PC-3 (cell line): Measurements from ENCODE around the gene TNNC1. TPM values are rescaled to one million over a fixed set of nuclear protein-coding genes. Genes with fewer than 3 reads are reported as not detected.

ENCODE experiments used
- ATAC-seq: fragments of 200-7000 bp; cut with Tn5 transposase; 2 replicates; pipeline ENCODE4 v1.9.1; 2020; ENCODE audit warnings: mild to moderate bottlenecking, moderate library complexity
- BruUV-seq: library from RNA; stranded (reverse); fragments of 400-500 nt; replicated peaks from 2 replicates; lab custom pipeline; 2021; lab: Mats Ljungman, UMichigan
- CTCF ChIA-PET: fragments of 300-600 bp; sonication (Branson Sonifier 250); formaldehyde crosslinking; loops from one replicate; lab custom pipeline; 2022; ENCODE audit warnings: antibody characterized with exemption; lab: Charles Lee
- POLR2A ChIA-PET: fragments of 300-600 bp; sonication (Branson Sonifier 250); formaldehyde crosslinking; loops from one replicate; lab custom pipeline; 2022; ENCODE audit warnings: antibody characterized with exemption; ENCODE audit not compliant: unreplicated experiment; lab: Charles Lee
- DNase-seq: peaks from one replicate; pipeline ENCODE4 v3.0.0-alpha.2; 2015
- H2AFZ ChIP-seq: fragments of 300-600 bp; sonication (generic); 2 replicates; pipeline ENCODE4 v1.6.0; 2016; ENCODE audit warnings: antibody characterized with exemption, low read length
- H3F3A ChIP-seq: fragments of 300-600 bp; sonication (generic); one replicate; pipeline ENCODE4 v1.6.0; 2017; ENCODE audit warnings: antibody characterized with exemption, low read length, control low read depth, mild to moderate bottlenecking; ENCODE audit not compliant: unreplicated experiment
- H3K27ac ChIP-seq: fragments of 300-600 bp; sonication (generic); 2 replicates; pipeline ENCODE4 v1.5.1; 2016; ENCODE audit warnings: mild to moderate bottlenecking, low read length
- H3K27me3 ChIP-seq: fragments of 300-600 bp; sonication (generic); 2 replicates; pipeline ENCODE4 v1.6.1; 2016; ENCODE audit warnings: low read length, mixed read lengths
- H3K36me3 ChIP-seq: fragments of 300-600 bp; sonication (generic); 2 replicates; pipeline ENCODE4 v1.6.1; 2016; ENCODE audit warnings: low read depth, mixed run types, low read length, mixed read lengths
- H3K4me1 ChIP-seq: fragments of 300-600 bp; sonication (generic); 2 replicates; pipeline ENCODE4 v1.5.1; 2016; ENCODE audit warnings: low read length; ENCODE audit not compliant: insufficient read depth
- H3K4me2 ChIP-seq: fragments of 300-600 bp; sonication (generic); 2 replicates; pipeline ENCODE4 v1.6.0; 2016; ENCODE audit warnings: low read length
- H3K4me3 ChIP-seq: fragments of 300-600 bp; sonication (generic); 2 replicates; pipeline ENCODE4 v1.5.1; 2016; ENCODE audit warnings: mild to moderate bottlenecking, low read length, mixed read lengths
- H3K79me2 ChIP-seq: fragments of 300-600 bp; sonication (generic); 2 replicates; pipeline ENCODE4 v1.6.1; 2017; ENCODE audit warnings: low read length, mixed read lengths
- H3K9ac ChIP-seq: fragments of 300-600 bp; sonication (generic); 2 replicates; pipeline ENCODE4 v1.6.0; 2016; ENCODE audit warnings: mild to moderate bottlenecking, low read length
- H3K9me2 ChIP-seq: fragments of 300-600 bp; sonication (generic); replicated peaks from 2 replicates; pipeline ENCODE4 v1.6.1; 2016; ENCODE audit warnings: mixed run types, low read length, mixed read lengths
- H3K9me3 ChIP-seq: fragments of 300-600 bp; sonication (generic); 2 replicates; pipeline ENCODE4 v1.6.1; 2016; ENCODE audit warnings: low read length, mixed read lengths
- H4K20me1 ChIP-seq: fragments of 300-600 bp; sonication (generic); 2 replicates; pipeline ENCODE4 v1.6.1; 2016; ENCODE audit warnings: low read length, mixed read lengths
- CTCF ChIP-seq: fragments of 300-600 bp; sonication (generic); conservative IDR thresholded peaks from 2 replicates; pipeline ENCODE4 v1.5.1; 2017; ENCODE audit warnings: antibody characterized with exemption, low read depth, mild to moderate bottlenecking, low read length
- EZH2 ChIP-seq: fragments of 300-600 bp; sonication (generic); IDR thresholded peaks from one replicate; pipeline ENCODE4 v1.6.1; 2017; ENCODE audit warnings: antibody characterized with exemption, mild to moderate bottlenecking, low read length; ENCODE audit not compliant: unreplicated experiment
- EZH2phosphoT487 ChIP-seq: fragments of 300-600 bp; sonication (generic); IDR thresholded peaks from 2 replicates; pipeline ENCODE4 v1.6.1; 2018; ENCODE audit warnings: mild to moderate bottlenecking, antibody characterized with exemption, low read length, borderline replicate concordance
- intact Hi-C: fragments of 100-400 bp; cut with micrococcal nuclease; formaldehyde crosslinking; loops from 2 replicates; pipeline ENCODE4 v1.9.0; 2023
- total RNA-seq: library from RNA; depleted of rRNA; stranded (reverse); fragments of >200 nt; gene quantifications from 2 replicates; pipeline ENCODE4 v1.2.3, GENCODE V29; 2014

TNNC1 gene
- total RNA-seq, 1 experiment from 2014 or later = 4.9 TPM

DNA sequence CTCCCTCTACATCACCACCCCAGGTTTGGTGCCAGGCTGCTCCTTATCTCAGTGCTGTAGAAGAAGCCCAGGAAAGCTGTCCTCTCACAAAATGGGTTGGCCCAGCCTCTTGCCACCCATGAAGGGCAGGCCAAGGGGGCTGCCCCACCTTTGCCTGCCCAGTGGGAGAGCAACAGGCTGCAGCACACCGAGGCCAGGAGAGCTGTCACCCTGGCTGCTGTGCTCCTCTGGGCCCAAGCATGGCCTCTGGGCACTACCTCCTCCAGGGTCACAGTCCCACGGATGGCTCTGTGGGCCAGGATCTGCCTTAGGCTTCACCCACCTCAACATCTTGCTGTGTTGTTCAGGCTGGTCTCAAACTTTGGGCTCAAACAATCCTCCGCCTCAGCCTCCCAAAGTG, 34.9 kb upstream of the TNNC1 start:
- ChIA-PET POLR2A (no interaction called here), CTCF (no interaction called here)
- Histone ChIP-seq H3K4me3 (no peak overlapping the region), H3F3A (no peaks in the 10 kb centered on the region), H2AFZ (no peak overlapping the region), H3K27me3 (no peaks in the 10 kb centered on the region), H3K4me2 (no peak overlapping the region), H3K4me1 (no peaks in the 10 kb centered on the region), H3K9me3 (no peaks in the 10 kb centered on the region), H3K9ac (no peak overlapping the region), H3K79me2 (no peaks in the 10 kb centered on the region), H4K20me1 (no peaks in the 10 kb centered on the region), H3K36me3 (peaks cover 19% of the 10 kb centered on the region), H3K9me2 (no peaks in the 10 kb centered on the region), H3K27ac (no peak overlapping the region)
- intact Hi-C loops = no loop called here
- DNase-seq (no peak), ATAC-seq (no peak)
- BruUV-seq = no TSS peak
- TF ChIP-seq EZH2 = no peak

DNA sequence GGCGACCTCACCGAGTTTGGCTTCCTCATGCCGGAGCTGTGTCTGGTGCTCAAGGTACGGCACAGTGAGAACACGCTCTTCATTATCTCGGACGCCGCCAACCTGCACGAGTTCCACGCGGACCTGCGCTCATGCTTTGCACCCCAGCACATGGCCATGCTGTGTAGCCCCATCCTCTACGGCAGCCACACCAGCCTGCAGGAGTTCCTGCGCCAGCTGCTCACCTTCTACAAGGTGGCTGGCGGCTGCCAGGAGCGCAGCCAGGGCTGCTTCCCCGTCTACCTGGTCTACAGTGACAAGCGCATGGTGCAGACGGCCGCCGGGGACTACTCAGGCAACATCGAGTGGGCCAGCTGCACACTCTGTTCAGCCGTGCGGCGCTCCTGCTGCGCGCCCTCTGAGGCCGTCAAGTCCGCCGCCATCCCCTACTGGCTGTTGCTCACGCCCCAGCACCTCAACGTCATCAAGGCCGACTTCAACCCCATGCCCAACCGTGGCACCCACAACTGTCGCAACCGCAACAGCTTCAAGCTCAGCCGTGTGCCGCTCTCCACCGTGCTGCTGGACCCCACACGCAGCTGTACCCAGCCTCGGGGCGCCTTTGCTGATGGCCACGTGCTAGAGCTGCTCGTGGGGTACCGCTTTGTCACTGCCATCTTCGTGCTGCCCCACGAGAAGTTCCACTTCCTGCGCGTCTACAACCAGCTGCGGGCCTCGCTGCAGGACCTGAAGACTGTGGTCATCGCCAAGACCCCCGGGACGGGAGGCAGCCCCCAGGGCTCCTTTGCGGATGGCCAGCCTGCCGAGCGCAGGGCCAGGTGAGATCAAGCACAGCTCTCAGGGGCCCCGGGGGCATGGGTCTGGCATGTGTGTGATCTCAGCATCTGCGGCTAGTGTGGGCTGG, 34.2 kb upstream of the TNNC1 start:
- Histone ChIP-seq H4K20me1 (no peaks in the 10 kb centered on the region), H3K79me2 (no peaks in the 10 kb centered on the region), H3K4me3 (no peak overlapping the region), H3K9me2 (no peaks in the 10 kb centered on the region), H3K27me3 (no peaks in the 10 kb centered on the region), H3K9ac (no peak overlapping the region), H3F3A (no peaks in the 10 kb centered on the region), H3K9me3 (no peaks in the 10 kb centered on the region), H3K4me1 (no peaks in the 10 kb centered on the region), H2AFZ (no peak overlapping the region), H3K36me3 (peaks cover 19% of the 10 kb centered on the region), H3K27ac (no peak overlapping the region), H3K4me2 (no peak overlapping the region)
- no TSS peak for BruUV-seq
- DNase-seq (no peak), ATAC-seq (no peak)
- TF ChIP-seq EZH2 (no peak), CTCF (no peak), EZH2phosphoT487 (no peak)
- intact Hi-C loops = no loop called here
- POLR2A ChIA-PET = no interaction called here
- CTCF ChIA-PET = no interaction called here

DNA sequence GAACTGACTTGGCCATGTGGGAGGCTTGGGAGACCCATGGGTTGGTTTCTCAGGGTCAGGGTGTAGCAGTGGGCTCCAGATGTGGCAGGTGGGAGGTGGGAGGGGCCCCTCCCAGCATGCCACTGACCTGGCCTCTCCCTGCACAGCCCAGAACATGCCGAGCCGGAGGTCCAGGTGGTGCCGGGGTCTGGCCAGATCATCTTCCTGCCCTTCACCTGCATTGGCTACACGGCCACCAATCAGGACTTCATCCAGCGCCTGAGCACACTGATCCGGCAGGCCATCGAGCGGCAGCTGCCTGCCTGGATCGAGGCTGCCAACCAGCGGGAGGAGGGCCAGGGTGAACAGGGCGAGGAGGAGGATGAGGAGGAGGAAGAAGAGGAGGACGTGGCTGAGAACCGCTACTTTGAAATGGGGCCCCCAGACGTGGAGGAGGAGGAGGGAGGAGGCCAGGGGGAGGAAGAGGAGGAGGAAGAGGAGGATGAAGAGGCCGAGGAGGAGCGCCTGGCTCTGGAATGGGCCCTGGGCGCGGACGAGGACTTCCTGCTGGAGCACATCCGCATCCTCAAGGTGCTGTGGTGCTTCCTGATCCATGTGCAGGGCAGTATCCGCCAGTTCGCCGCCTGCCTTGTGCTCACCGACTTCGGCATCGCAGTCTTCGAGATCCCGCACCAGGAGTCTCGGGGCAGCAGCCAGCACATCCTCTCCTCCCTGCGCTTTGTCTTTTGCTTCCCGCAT, 33.4 kb upstream of the TNNC1 start:
- no peaks in the 10 kb centered on the region for H3K9me2 ChIP-seq
- no peaks in the 10 kb centered on the region for H3K9me3 ChIP-seq
- peaks cover 18% of the 10 kb centered on the region for H3K36me3 ChIP-seq
- no peak for TF ChIP-seq EZH2phosphoT487
- no peak for TF ChIP-seq CTCF
- no peak for TF ChIP-seq EZH2
- POLR2A ChIA-PET = interaction anchor here (0.6 kb wide), 1 partner anchor 19 kb away, joined by 3 read pairs; no protein-coding TSS in a partner anchor
- no peak overlapping the region for H3K4me3 ChIP-seq
- CTCF ChIA-PET = no interaction called here
- no TSS peak for BruUV-seq
- H3K79me2 ChIP-seq = no peaks in the 10 kb centered on the region
- H2AFZ ChIP-seq = no peak overlapping the region
- no peak overlapping the region for H3K27ac ChIP-seq
- H4K20me1 ChIP-seq = no peaks in the 10 kb centered on the region
- intact Hi-C loops = no loop called here
- H3K9ac ChIP-seq = no peak overlapping the region
- no peaks in the 10 kb centered on the region for H3K4me1 ChIP-seq
- H3K27me3 ChIP-seq = no peaks in the 10 kb centered on the region
- H3K4me2 ChIP-seq = no peak overlapping the region
- no peak for DNase-seq
- H3F3A ChIP-seq = no peaks in the 10 kb centered on the region
- no peak for ATAC-seq
